Measurements from ENCODE around the gene ADK. TPM values are rescaled to one million over a fixed set of nuclear protein-coding genes. Genes with fewer than 3 reads are reported as not detected.

The ADK gene
- total and polyA plus RNA-seq, 2 donors (not counting 3 experiments of a cell fraction or from before 2014, with no cell fraction given): 11.7 to 46.5 TPM

DNA sequence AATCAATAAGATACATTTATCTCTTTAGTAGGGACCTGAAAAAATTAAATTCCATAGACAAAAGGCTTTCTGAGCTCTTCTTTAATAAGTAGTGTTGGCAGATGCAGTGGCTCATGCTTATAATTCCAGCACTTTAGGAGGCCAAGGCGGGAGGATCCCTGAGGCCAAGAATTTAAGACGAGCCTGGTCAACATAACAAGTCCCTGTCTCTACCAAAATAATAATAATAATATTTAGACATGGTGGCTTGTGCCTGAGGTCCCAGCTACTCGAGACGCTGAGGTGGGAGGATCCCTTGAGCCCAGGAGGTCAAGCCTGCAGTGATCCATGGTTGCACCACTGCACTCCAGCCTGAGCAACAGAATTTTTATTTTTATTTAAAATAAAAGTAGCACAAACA lies 280.8 kb downstream of the ADK start:
- no peaks in the 10 kb centered on the region for H3K4me1 ChIP-seq (ENCODE audit: control insufficient read depth, extremely low read depth, insufficient read depth, low read length)
- no peak for FAIRE-seq
- BruUV-seq (replicated peaks): no TSS peak

GRCh38 chr10:74432841-74433594 lies 282.0 kb downstream of the ADK start:
- Histone ChIP-seq H3K4me3 (replicated peaks in 1 of 3; ENCODE audit: insufficient read depth in 1 of 3, low read depth in 1 of 3, low read length in 3 of 3) (no peak overlapping the region), H3K27ac (ENCODE audit: insufficient read depth, low read depth, low read length) (no peak overlapping the region), H4K20me1 (replicated peaks; ENCODE audit: control insufficient read depth, extremely low read depth, insufficient read depth, low read length) (no peaks in the 10 kb centered on the region), H3K4me1 (ENCODE audit: control insufficient read depth, extremely low read depth, insufficient read depth, low read length) (peaks cover 9% of the 10 kb centered on the region), H2AFZ (ENCODE audit: low read depth, low read length) (no peak overlapping the region), H3K9me1 (replicated peaks; ENCODE audit: control insufficient read depth, extremely low read depth, insufficient read depth, low read length) (no peaks in the 10 kb centered on the region), H3K27me3 (ENCODE audit: control insufficient read depth in 2 of 2, insufficient read depth in 2 of 2, low read length in 2 of 2) (no peaks in the 10 kb centered on the region), H3K79me2 (ENCODE audit: control insufficient read depth, insufficient read depth, low read length) (no peaks in the 10 kb centered on the region), H3K36me3 (ENCODE audit: control insufficient read depth in 2 of 2, extremely low read depth in 1 of 2, insufficient read depth in 2 of 2, low read length in 2 of 2) (no peaks in the 10 kb centered on the region), H3K9ac (replicated peaks; ENCODE audit: extremely low read depth, insufficient read depth, low read length) (no peak overlapping the region), H3K4me2 (ENCODE audit: insufficient read depth, low read length) (no peak overlapping the region), H3K9me3 (replicated peaks; ENCODE audit: control insufficient read depth, insufficient read depth, low read length) (no peaks in the 10 kb centered on the region)
- CTCF ChIA-PET: interaction anchor here (0.8 to 1.5 kb wide), 2 partner anchors 12 to 13 kb away, joined by 3 to 4 read pairs; no protein-coding TSS in a partner anchor
- BruUV-seq (replicated peaks): no TSS peak
- dilution Hi-C loops (cut with MboI; ENCODE audit: extremely low pct_ligation_motif_present, low sequenced_read_pairs) (no loop called here), intact Hi-C loops (cut with micrococcal nuclease) (no loop called here)
- FAIRE-seq: no peak
- no peak for DNase-seq (ENCODE audit: low read depth, low spot score)
- TF ChIP-seq MYC (IDR thresholded peaks at IDR 0.05; ENCODE audit: low read depth, low read length): no peak
- TF ChIP-seq CTCF (IDR thresholded peaks at IDR 0.05; ENCODE audit: extremely low read depth in 1 of 2, insufficient read depth in 1 of 2, low read depth in 1 of 2, low read length in 2 of 2): no peak
- no peak for TF ChIP-seq EZH2 (IDR thresholded peaks at IDR 0.05; ENCODE audit: borderline replicate concordance, low read depth, low read length, severe bottlenecking)
- TF ChIP-seq JUN (IDR thresholded peaks at IDR 0.05; ENCODE audit: borderline replicate concordance, insufficient read depth, insufficient read length, low read depth): no peak
- TF ChIP-seq FOS (IDR thresholded peaks at IDR 0.05; ENCODE audit: borderline replicate concordance, insufficient read depth, low read length): no peak
- TF ChIP-seq GATA2 (IDR thresholded peaks at IDR 0.05; ENCODE audit: insufficient read depth, insufficient read length, low read depth, low read length): no peak
- TF ChIP-seq, protein P1, sequence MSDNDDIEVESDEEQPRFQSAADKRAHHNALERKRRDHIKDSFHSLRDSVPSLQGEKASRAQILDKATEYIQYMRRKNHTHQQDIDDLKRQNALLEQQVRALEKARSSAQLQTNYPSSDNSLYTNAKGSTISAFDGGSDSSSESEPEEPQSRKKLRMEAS (IDR thresholded peaks at IDR 0.05; ENCODE audit: insufficient read depth, insufficient read length): no peak
- no peak for TF ChIP-seq POLR2AphosphoS5 (IDR thresholded peaks at IDR 0.05; ENCODE audit: insufficient read depth, low read depth, low read length)
- TF ChIP-seq POLR2A (IDR thresholded peaks at IDR 0.05; ENCODE audit: low read depth, low read length): no peak
- POLR2A ChIA-PET: no interaction called here

More for the DNA sequence above, 280.8 kb downstream of the ADK start:
- Histone ChIP-seq H3K9me1 (replicated peaks; ENCODE audit: control insufficient read depth, extremely low read depth, insufficient read depth, low read length) (no peaks in the 10 kb centered on the region), H3K36me3 (ENCODE audit: control insufficient read depth in 2 of 2, extremely low read depth in 1 of 2, insufficient read depth in 2 of 2, low read length in 2 of 2) (no peaks in the 10 kb centered on the region), H3K27me3 (ENCODE audit: control insufficient read depth in 2 of 2, insufficient read depth in 2 of 2, low read length in 2 of 2) (no peaks in the 10 kb centered on the region), H3K9ac (replicated peaks; ENCODE audit: extremely low read depth, insufficient read depth, low read length) (no peak overlapping the region), H3K9me3 (replicated peaks; ENCODE audit: control insufficient read depth, insufficient read depth, low read length) (no peaks in the 10 kb centered on the region), H2AFZ (ENCODE audit: low read depth, low read length) (no peak overlapping the region), H3K4me3 (replicated peaks in 1 of 3; ENCODE audit: insufficient read depth in 1 of 3, low read depth in 1 of 3, low read length in 3 of 3) (no peak overlapping the region), H3K27ac (ENCODE audit: insufficient read depth, low read depth, low read length) (no peak overlapping the region), H3K4me2 (ENCODE audit: insufficient read depth, low read length) (no peak overlapping the region), H4K20me1 (replicated peaks; ENCODE audit: control insufficient read depth, extremely low read depth, insufficient read depth, low read length) (no peaks in the 10 kb centered on the region), H3K79me2 (ENCODE audit: control insufficient read depth, insufficient read depth, low read length) (no peaks in the 10 kb centered on the region)
- DNase-seq (ENCODE audit: low read depth, low spot score): no peak
- TF ChIP-seq FOS (IDR thresholded peaks at IDR 0.05; ENCODE audit: borderline replicate concordance, insufficient read depth, low read length) (no peak), GATA2 (IDR thresholded peaks at IDR 0.05; ENCODE audit: insufficient read depth, insufficient read length, low read depth, low read length) (no peak), MYC (IDR thresholded peaks at IDR 0.05; ENCODE audit: low read depth, low read length) (no peak), POLR2A (IDR thresholded peaks at IDR 0.05; ENCODE audit: low read depth, low read length) (no peak), JUN (IDR thresholded peaks at IDR 0.05; ENCODE audit: borderline replicate concordance, insufficient read depth, insufficient read length, low read depth) (no peak)
- intact Hi-C loops (cut with micrococcal nuclease): no loop called here
- CTCF ChIA-PET: interaction anchor here (2.8 kb wide), 1 partner anchor 12 kb away, joined by 11 read pairs; no protein-coding TSS in a partner anchor
- POLR2A ChIA-PET: no interaction called here
- dilution Hi-C loops (cut with MboI; ENCODE audit: extremely low pct_ligation_motif_present, low sequenced_read_pairs): no loop called here

Measured in endothelial cell of umbilical vein (primary cell).